Heart left ventricle (tissue), 13 donors: ENCODE measurements around the gene PLEKHA7.

ENCODE experiments used
- POLR2A ChIP-seq, 2 donors: fragments of 450-650 bp; IDR thresholded peaks; one replicate each; pipeline ENCODE4 v1.6.1; 2017; ENCODE audit warnings: antibody characterized with exemption in 2 of 2, mild to moderate bottlenecking in 2 of 2, moderate library complexity in 2 of 2
- TF ChIP-seq, protein P1 (sequence below), 12 donors: fragments of 200-600 bp; sonication (generic) in 4 of 12; IDR thresholded peaks; one replicate each; pipeline versions ENCODE4 v1.5.0 to v1.8.0; 2018 to 2022; ENCODE audit warnings: antibody characterized with exemption in 12 of 12, mild to moderate bottlenecking in 5 of 12
- donor health status: ischemic (EF 13 %, LVEDD 7.1; RV severe dilation, severe dysfunction).
- donor health status: DM: no; HTN: yes; CAD: no.
- donor health status: DM: no; HTN: no; CAD: no.
- donor health status: ischemic (EF 25% LVEDD 6.9; RV normal size, moderate dysfunction).
- donor health status: ischemic (EF 25% LVEDD 5.7; RV mildly dilated, moderate dysfunction).
- donor health status: ischemic (EF 35%, LVEDD 5.7; RV mildly dilated, moderate dysfunction).
- donor health status: nonischemic (EF 11% LVEDD 7.7; RV severe dilation, severe dysfunction).
- donor health status: DM: yes; HTN: yes; CAD: no.
- donor health status: PGD.
- donor health status: ischemic (EF 29% LVEDD 5.4; RV normal size, mild dysfunction).
- donor health status: nonischemic (EF 23%, LVEDD 6.1; RV moderate dilation, normal function).

DNA sequence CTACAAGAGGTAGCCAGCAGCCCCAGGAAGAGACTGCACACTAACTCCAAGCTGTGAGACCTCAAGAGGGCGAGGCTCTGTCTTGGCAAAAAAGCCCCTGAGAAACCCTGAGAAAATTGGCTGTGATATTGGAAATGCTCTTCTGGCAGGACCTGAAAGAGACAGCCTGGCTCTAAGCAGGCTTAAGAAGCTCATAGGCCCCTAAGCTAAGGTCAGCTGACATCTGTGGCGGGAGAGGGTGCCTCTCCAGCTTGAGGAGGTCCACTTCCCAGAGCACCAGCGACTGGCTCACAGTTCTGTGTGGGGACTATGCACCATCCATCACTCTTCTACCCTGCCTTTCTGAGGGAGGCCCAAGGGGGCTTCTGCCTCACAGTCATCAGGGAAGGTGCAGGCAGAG is 12.4 kb downstream of the PLEKHA7 start:
- TF ChIP-seq, protein P1, sequence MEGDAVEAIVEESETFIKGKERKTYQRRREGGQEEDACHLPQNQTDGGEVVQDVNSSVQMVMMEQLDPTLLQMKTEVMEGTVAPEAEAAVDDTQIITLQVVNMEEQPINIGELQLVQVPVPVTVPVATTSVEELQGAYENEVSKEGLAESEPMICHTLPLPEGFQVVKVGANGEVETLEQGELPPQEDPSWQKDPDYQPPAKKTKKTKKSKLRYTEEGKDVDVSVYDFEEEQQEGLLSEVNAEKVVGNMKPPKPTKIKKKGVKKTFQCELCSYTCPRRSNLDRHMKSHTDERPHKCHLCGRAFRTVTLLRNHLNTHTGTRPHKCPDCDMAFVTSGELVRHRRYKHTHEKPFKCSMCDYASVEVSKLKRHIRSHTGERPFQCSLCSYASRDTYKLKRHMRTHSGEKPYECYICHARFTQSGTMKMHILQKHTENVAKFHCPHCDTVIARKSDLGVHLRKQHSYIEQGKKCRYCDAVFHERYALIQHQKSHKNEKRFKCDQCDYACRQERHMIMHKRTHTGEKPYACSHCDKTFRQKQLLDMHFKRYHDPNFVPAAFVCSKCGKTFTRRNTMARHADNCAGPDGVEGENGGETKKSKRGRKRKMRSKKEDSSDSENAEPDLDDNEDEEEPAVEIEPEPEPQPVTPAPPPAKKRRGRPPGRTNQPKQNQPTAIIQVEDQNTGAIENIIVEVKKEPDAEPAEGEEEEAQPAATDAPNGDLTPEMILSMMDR (IDR thresholded peaks at IDR 0.05), result no peak
- TF ChIP-seq POLR2A (IDR thresholded peaks at IDR 0.05), result no peak
